GM12864 (cell line): Measurements from ENCODE around the gene PACS1.
"Not testable (repeated sequence)": the region's sequence is repeated elsewhere in the genome, so short reads cannot be mapped to it uniquely, and the experiment has no call there.

Experiments
- DNase-seq: peaks from one replicate; pipeline ENCODE4 v3.0.0-alpha.2; 2011; ENCODE audit warnings: low read depth
- H3K4me3 ChIP-seq: 2 replicates; pipeline ENCODE4 v1.5.1; 2011; ENCODE audit warnings: mild to moderate bottlenecking, low read depth, low read length, control low read depth
- TF ChIP-seq, protein P1 (sequence below): IDR thresholded peaks from 2 replicates; pipeline ENCODE4 v1.5.1; 2011; ENCODE audit warnings: low read depth, mild to moderate bottlenecking, moderate library complexity, low read length, control low read depth, inconsistent platforms; ENCODE audit errors: missing control alignments

PACS1 gene

DNA sequence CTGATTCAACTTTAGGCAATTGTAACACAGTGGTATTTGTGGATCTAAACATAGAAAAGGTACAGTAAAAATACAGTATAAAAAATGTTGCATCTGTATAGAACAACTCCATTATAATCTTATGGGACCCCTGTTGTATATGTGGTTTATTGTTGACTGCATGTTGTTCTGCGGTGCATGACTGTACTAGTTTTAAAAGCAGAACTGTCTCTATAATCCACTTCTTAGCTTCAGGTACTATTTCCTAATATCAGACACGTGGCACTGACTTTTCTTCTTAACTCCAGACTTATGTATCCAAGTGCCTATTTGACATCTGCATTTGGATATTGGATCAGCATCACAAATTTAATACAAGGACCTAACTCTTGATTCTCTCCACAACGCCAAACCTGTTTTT is 41.1 kb downstream of the PACS1 start:
- H3K4me3 ChIP-seq: no peak overlapping the region
- DNase-seq: no peak
- TF ChIP-seq, protein P1, sequence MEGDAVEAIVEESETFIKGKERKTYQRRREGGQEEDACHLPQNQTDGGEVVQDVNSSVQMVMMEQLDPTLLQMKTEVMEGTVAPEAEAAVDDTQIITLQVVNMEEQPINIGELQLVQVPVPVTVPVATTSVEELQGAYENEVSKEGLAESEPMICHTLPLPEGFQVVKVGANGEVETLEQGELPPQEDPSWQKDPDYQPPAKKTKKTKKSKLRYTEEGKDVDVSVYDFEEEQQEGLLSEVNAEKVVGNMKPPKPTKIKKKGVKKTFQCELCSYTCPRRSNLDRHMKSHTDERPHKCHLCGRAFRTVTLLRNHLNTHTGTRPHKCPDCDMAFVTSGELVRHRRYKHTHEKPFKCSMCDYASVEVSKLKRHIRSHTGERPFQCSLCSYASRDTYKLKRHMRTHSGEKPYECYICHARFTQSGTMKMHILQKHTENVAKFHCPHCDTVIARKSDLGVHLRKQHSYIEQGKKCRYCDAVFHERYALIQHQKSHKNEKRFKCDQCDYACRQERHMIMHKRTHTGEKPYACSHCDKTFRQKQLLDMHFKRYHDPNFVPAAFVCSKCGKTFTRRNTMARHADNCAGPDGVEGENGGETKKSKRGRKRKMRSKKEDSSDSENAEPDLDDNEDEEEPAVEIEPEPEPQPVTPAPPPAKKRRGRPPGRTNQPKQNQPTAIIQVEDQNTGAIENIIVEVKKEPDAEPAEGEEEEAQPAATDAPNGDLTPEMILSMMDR: no peak

DNA sequence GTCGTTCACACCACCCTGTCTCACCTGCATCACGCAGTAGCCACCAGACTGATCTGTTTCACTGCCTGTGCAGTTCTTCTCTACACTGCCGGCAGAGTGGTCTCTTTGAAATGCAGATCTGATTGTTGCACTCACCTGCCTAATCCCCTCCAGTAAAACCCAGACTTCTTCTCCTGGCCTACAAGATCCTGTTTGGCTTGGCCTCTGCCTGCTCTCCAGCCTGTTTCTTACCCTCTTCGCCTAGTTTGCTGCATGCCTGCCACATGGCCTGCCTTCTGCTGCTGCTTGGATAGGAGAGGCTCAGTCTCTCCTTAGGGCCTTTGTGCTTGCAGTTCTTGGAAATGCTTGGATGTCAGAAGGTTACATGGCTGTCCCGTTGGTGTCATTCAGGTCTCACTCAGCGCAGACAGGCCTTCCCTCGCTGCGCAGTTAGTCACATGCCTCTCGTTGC is 42.0 kb downstream of the PACS1 start:
- TF ChIP-seq, protein P1: no peak
- no peak overlapping the region; the same call in 1 of the 2 replicates for H3K4me3 ChIP-seq
- no peak for DNase-seq

DNA sequence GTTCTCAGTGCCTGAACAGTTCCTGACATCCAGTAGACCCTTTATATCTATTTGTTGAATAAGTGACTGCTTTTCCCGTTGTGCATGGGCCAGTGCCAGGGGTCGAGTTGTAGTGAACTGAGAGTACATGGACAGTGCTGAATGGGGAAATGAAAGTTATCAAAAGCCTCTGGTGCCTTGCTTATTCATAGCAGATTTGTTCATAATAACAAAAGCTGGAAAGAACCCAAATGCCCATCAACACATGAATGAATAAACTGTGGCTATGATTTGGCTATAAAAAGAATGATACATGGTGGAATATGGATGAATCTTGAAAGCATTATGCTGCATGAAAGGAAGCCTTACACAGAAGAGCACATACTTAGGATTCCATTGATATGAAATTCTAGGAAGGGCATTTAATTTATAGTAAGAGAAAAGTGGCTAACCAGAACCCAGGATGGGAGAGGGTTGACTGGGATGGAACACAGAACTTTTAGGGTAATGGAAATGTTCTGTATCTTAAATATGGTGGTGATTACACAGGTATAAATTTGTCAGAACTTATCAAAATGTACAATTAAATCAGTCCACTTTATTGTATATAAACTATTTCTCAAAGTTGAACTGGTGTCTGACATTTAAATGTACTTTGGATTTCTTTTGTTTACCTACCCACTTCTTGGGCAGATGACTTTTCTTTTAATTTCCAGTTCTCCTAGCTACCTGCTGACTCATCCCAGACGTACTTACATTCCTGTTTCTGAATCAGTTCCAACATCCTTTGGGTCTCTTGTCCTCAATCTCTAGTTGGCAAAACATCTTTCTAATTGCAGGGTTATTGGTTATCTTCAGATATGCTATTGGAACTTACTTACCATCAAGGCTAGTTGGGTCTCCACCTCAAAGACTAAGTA is 42.8 kb downstream of the PACS1 start:
- no peak for DNase-seq
- no peak overlapping the region; the same call in 1 of the 2 replicates for H3K4me3 ChIP-seq
- TF ChIP-seq, protein P1: no peak

DNA sequence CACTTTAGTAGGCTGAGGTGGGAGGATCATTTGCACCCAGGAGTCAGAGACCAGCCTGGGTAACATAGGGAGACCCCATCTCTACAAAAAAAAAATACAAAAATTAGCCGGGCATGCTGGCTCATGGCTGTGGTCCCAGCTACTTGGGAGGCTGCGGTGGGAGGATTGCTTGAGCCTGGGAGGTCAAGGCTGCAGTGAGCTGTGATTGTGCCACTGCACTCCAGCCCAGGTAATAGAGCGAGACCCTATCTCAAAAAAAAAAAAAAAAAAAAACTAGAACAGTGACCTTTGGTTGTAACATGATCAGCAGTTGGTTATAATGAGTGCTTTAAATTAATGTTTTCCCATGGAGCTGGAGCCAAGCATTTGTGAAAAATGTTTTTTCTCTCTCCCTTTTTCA is 44.9 kb downstream of the PACS1 start:
- not testable (repeated sequence) for H3K4me3 ChIP-seq, DNase-seq

DNA sequence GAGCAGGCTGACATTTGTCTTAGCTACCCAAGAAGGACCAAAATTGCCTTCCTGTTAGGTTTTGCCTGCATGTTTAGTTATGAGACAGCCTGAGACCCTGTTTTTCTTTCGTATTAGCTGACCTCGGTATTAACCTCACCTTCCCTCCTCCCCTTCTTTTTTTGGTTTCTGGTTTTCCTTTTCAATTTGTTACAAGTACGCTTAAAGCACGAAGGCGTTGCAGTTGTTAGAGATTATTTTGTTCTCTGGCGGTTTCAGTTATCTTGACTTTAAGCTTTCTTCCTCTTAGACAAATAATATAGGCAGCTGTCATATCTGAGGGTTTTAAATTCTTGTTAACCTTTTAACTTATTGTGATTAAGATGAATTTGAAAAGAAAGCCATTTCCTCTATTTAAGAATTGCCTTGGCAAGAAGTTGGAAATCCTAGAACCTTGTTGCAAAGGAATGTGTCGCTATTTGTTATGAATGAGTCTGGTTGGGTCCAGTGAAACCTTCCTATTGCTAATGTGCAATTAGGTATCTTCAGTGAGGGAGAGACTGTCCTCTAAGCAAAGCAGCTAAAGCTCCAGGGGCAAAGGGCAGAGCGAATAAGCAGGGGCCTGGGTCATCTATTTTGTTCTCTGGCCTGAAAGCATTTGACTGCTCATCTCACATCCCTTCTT is 45.7 kb downstream of the PACS1 start:
- TF ChIP-seq, protein P1: no peak
- DNase-seq: peak; percentile 90
- peak overlapping the region; percentile 37 for H3K4me3 ChIP-seq

DNA sequence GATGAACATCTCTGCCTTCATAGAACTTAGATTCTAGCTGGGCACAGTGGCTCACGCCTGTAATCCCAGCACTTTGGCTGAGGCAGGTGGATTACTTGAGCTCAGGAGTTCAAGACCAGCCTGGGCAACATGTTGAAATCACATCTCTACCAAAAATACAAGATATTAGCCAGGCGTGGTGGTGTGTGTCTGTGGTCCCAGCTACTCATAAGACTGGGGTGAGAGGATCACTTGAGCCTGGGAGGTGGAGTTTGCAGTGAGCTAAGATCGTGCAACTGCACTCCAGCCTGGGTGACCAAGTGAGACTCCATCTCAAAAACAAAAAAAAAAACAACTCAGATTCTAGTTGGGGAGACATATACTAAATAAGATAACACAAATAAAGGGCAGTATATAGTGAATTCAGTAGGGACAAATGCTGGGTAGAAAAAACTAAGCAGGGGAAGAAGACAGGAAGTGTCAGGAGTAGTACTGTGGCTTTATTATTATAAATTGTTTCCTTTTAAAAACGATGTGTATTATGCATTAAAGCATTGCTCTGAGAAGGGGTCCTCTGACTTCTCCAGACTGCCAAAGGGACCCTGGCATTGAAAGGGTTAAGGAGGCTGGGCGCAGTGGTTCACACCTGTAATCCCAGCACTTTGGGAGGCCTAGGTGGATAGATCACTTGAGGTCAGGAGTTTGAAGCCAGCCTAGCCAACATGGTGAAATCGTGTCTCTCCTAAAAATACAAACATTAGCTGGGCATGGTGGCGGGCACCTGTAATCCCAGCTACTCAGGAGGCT is 46.7 kb downstream of the PACS1 start:
- TF ChIP-seq, protein P1: no peak
- no peak for DNase-seq
- no peak overlapping the region; the same call in 1 of the 2 replicates for H3K4me3 ChIP-seq

DNA sequence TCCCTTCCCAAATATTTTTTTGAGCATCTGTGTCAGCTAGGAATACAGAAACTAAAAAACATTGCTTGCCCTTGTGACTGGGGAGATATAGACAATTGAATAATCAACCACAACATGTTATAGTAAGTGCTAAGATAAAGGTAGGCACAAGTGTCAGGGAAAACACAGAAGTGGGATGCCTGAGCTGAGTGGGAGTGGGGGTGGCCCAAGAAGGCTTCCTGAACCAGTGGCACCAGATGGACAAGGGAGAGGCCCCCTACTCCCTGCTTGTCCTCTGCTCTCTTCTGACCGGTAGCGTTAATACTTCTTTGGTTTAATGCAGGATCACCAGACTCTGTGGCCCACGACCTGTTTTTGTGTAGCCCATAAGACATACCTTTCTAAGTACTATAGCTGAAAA is 48.8 kb downstream of the PACS1 start:
- no peak for DNase-seq
- no peak overlapping the region for H3K4me3 ChIP-seq
- TF ChIP-seq, protein P1: no peak
